ENCODE measurements around the gene CBLB.

Gene CBLB

DNA sequence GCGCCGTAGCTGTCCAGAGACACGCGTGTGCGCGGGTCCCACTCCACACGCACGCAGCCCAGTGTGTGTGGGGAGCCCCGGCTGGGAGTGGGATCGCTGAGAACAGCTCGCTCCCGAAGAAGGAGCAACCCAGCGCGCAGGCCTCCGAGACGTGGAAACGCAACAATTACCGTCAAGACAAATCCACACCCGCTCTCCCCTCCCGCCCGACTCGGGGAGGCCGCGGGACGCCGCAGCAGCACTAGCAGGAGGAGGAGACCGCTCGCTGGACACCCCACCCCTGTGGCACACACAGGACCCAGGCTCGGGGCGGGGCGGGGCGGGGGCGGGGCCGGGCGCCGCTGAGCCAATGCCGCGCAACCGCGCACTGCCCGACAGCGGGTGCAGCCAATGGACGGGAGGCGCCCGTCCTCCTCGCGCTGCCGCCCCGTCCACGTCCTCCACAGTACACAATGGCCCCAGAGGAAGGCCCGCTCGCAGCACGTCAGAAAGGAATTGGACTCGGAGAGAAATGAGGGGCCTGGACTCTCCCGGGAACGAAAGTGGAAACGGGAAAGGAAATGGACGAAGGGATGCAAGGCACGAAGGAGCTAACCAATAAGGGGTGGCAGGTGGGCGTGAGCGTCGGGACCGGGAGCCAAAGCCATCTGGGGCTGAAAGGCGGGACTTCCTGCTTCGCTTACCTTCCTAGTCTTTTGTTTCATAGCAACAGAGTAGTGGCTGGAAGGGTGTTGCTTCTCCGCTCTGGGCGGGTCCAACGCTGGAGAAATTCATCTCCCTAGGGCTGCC lies at the start of gene CBLB:
CBLB (minus strand) TSS at position 271 of the 789 bp plus-strand sequence. CDS start 1,435 bp downstream, outside the sequence.
- DNase-seq (ENCODE audit: low read depth): peak; percentile 70

DNA sequence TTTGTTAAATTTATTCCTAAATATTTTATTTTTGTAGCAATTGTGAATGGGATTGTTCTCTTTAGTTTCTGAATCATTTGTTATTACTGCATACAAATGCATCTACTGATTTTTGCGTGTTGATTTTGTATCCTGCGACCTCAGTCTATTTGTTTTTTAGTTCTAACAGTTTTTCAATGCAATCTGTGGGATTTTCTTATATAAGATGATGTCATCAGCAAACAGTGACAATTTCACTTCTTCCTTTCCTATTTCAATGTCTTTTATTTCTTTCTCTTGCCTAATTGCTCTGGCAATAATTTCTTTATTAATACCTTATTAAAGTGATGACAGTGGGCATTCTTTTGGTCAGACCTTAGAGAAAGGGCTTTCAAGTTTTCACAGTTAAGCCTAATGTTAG lies 48.0 kb upstream of the CBLB start:
- DNase-seq (ENCODE audit: low read depth): no peak

DNA sequence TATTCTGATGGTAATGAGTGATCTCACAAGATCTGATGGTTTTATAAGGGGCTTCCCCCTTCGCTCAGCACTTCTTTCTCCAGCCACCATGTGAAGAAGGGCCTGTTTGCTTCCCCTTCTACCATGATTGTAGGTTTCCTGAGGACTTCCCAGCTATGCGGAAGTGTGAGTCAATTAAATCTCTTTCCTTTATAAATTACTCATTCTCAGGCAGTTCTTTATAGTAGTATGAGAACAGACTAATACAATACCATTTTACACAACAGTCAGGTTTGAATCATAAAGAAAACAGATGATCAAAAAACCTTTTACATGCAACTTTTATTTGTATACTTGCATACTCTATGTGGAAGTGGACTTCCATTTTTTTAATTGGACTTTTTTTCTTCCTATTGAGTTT lies 46.7 kb upstream of the CBLB start:
- no peak for DNase-seq (ENCODE audit: low read depth)

DNA sequence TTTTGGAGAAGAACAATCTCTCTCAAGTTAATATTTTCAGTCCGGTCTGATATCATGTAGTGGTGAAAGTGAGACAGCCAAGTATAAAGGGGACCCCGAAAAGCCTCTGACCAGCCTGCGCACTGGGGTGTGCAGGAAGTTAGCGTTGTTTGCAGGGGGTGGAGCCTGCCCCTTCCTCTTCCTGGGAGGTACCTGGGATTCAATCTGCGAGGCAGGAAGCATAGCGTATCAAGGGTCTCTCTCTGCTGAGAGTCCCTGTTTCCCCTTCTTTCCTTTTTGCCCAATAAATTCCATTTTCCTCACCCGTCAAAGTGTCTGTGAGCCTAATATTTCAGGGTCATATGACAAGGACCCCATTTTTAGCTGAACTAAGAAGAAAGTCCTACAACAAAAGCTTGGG lies 44.8 kb upstream of the CBLB start:
- no peak for DNase-seq (ENCODE audit: low read depth)

DNA sequence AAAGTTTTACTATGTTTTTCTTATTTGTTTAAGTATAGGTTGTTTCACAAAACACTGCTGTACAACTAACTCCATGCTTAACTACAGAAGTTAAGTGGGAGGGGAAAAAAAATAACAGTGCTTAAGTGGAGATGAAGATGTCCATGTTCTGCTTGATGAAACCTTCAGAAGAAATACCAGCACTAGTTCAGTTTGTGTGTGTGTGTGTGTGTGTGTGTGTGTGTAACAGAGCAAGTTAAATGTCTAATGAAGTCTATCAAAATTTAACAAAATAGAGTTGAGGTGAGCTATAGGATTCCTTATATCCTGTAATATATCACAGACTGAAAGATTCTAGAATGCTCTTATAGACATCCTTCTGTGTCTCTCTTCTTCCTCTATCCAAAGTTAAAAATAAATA lies 44.1 kb upstream of the CBLB start:
- DNase-seq (ENCODE audit: low read depth): no peak

DNA sequence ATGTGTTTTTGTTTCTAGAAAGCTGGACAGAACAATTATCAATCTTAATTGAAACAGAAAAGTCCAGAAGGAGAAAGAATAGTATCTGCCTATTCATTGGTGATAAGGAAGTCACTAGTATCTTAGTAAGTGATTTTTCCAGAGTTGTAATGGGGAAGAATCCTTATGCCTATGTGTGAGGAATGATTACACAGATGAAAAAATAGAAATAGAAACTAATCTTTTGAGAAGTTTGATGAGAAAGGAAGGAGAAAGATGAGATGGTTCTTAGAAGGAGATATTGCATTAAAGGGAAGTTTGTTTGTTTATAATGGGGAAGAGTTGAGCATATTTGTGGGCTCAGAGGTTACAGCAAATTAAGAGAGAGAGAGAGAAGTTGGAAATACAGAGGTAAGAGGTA lies 42.7 kb upstream of the CBLB start:
- no peak for DNase-seq (ENCODE audit: low read depth)

DNA sequence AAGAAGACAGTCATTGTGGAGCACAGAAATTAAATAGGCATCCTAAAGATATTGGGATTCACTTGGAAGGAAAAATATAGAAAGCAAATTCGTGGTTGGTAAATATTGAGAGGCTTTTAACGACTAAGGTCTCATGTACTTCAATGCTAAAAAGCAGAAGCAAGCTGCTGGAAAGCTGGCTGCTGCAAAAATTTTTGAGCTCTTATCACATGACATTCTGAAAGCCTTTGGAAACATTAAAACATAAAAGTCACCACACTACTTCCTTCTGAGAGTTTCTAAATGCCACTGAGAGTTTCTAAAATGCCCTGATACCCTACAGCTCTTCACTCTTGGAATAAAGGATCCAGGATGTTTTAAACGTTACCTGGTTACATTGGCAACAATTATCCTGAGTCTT lies 39.0 kb upstream of the CBLB start:
- no peak for DNase-seq (ENCODE audit: low read depth)

DNA sequence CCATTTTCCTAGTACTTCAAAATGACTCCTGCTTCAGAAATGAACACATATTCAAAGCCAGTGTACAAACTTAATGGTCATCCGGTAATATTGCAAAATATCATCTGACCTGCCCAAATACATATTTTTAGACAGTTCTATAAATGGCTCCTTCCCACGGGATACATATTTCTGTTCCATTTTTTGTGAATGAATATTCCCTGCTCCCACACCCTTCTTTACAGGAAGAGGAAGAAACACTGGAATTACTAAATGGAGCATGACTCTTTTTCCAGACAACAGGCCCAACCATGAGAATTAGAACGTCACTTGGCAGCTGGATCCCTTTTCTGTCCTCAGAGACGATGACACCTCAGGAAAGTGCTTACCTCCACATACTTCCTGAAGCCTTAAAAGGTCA lies 38.0 kb upstream of the CBLB start:
- no peak for DNase-seq (ENCODE audit: low read depth)

DNA sequence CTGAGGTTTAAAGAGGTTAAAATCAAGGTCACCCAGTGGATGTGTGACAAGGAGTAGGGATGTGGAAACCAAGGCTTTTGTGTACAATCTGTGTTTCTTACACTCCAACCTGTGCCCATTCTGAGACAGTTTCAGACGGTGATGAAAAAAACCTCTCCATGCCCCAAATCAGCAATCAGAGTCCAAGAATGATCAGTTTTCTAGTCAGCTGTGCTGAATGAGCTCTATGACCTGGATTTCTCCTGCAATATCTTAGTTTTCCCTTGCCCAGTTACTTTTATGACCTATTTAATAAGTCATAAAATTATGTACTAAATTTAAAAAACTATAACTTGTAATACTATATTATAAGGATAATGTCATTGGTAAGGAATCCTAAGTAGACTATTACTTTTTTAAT lies 37.5 kb upstream of the CBLB start:
- DNase-seq (ENCODE audit: low read depth): no peak

DNA sequence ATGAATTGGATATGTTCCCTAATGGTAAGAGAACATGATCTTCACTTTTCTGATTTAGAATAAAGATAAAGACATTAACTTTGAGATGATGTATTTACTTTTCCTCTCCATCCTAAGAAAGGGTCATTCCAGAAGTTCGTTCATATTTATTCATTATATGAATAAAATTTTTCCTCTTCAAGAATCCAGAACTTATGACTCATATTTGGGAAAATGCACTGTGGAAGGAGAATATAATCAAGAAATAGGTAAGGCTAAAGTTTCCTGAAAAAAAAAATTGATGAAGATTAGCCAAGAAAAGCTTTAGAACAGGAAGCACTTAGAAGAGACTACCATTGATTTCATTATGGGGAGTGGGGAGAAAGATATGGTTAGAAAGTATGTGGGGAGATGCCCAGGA lies 36.5 kb upstream of the CBLB start:
- no peak for DNase-seq (ENCODE audit: low read depth)

DNA sequence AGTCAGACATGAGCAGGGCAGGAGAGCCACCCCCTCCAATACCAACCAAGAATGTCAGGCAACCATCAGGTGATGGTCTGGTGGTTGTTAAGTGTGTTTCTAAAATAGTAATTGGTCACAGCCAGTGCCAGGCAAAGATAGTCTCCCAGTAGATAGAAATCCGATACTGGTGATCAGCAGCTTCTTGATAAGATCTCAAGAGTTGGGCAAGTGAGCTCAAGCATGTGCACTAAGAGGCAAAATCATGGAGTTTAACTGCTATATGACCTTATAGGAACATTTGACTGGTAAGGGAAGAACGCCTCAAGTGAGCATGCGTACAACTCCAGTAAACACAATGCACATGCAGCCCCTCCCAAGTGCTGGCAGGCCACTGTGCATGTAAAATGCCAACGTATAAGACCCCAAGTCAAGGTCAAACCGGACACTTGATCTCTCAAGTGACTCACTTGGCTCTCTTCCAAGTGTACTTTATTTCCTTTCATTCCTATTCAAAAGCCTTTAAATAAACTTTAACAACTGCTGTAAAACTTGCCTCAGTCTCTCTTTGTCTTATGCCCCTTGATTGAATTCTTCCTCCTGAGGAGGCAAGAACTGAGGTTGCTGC lies 36.0 kb upstream of the CBLB start:
- DNase-seq (ENCODE audit: low read depth): no peak

DNA sequence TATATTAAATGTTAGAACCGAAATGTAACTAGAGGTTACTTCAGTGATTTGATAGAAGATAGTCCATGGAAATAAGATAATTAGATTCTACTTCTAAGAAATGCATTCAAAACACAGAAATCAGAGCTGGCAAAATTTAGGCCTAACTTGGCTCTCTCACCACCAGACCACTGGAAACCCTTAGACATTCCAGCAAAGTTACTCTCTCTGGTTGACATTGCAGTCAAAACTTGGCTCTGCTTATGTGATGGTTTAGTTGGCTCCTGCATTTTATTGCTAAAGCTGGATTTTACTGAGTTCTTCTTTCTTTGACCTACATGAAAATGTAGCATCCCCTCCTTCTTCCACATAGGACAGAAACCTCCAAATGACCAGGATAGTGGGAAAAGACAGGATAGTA lies 35.4 kb upstream of the CBLB start:
- no peak for DNase-seq (ENCODE audit: low read depth)

DNA sequence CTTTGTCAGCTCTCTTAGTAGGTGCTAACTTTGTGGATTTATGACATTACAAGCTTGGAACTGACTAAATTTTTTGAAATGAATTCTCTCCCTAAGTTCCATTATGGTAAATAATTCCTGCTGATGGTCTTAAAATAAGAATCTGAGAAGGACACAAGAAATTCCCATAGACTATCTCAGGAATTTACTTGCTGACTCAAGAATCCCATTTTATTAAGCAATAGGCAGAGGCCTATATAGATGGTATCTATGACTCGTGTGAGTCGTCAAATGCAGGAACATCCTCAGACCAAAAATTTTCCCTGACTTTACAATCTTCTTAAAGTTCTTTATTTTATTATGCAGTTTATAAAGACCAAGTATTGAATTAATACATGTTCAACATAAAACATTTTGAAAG lies 30.7 kb upstream of the CBLB start:
- no peak for DNase-seq (ENCODE audit: low read depth)

DNA sequence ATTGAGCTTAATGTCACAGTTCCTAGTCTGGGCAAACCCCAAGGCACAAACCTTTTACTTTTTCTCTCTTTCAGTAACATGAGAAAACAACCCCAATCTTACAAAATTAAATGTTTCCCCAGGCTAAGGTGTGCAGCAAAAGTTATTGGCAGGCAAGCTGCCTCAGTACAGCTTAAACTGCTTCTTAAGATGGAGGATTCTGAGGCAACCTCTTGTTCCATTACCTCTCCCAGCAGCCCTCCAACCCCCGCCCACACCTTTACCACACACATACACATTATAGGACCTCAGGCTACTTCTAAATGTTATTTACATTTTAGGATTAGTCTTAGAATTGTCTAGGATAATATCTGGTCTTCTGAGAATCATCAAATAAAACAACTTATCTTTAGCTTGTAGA lies 22.3 kb upstream of the CBLB start:
- no peak for DNase-seq (ENCODE audit: low read depth)

DNA sequence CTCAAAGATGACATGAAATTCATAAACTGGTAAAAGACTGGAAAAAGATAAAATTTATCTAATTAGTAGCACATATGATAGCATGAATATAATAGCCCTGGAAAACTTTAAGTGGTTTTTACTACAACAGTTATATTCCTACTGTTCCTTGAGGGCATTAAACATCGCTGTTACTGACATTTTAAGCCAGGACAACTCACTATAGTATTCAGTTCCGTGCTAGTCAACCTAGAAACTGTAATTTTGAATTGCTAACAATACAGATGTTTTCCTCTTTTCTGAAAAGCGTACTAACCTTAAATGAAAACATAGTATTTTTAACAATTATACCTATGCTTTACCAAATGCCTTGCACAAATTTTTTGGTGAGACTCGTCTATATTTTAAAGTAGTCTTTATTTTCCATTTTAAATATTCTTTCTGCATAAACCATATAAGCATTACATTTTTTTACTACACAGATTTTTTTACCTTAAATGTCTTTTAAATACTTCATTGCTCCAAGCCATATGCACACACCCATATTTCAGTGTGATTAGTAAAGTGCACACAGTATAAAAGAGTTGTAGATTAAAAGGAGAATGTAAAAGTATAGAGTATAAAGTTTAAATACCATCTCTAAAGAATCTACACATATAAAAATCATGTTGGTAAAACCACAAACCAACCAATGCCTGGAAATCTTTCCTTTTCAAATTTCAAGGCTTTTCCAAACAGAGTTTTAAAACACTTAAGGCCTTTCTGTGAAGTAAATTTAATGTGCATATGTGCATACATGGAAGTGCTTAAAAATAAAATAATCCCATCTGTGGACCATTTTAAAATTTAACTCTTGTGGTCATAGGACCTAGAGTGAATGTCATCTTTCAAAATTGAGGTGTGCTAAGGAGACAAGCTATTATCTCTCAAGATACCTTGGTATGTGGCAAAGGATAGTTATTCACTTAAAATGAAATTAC lies 20.1 kb upstream of the CBLB start:
- no peak for DNase-seq (ENCODE audit: low read depth)

DNA sequence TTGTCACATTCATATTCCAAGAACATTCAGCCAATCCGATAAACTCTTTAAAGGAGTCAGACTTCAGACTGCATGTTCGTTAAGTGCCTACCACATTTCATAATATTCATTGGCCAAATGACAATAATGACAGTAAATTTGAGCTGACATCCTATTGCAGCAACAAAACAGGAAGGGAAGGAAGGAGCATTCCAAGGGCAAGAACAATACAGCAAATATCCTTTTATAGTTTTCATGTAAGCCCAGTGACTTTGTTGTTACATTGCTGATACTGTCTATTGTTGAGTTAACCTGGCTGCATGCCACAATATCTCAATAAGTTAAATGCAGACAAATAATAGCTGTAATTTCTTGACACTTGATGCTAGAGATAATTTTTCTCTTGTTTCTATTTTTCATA lies 16.4 kb upstream of the CBLB start:
- DNase-seq (ENCODE audit: low read depth): no peak

DNA sequence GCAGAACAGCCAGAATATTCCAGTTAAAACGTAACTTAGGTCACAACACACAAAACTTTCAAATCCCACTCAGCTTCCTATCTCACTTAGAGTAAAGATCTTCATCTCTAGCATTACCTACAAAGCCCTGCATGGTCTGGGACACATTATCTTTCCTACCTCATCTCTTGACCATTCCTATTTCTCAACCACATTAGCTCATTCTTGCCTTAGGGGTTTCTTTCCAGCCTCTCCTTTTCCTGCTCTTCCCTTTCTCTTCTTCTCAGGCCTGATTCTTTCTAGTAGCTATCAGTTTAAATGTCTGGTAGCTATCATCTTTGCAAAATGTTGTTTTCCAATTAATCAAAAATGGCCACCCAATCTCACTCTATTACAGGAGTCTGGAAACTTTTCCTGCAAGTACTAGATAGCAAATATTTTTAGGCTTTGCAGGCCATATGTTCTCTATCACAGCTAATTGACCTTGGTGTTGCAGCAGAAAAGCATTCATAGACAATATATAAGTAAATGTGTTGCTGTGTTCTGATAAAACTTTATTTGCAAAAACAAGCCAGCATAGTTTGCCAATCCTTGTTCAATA lies 15.1 kb upstream of the CBLB start:
- no peak for DNase-seq (ENCODE audit: low read depth)

DNA sequence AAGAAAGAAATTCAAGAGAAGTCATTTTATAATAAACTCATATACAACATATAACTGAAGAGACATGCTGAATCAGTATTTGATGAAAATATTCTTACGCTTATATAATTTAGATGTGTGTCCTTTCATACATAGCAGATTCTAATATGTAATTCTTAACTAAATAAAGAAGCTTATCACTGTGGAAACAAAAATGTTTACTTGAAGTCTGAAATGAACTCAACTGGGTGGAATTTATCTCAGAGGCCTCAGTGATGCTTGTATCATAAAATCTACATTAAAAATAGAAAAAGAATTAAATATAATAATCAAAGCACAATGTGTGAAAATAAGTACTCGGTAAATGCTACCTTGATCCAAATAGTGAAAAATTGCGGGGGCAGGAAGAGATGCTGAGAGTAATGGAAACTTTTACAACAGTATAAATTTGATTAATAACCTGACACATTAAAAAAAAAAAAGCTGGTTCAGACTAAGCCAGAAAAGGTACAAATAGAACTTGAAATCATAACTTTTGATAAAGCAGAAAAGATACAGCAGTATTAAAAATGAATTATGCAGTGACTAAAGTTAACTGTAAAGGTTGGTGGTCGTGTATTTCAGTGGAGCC lies 12.0 kb upstream of the CBLB start:
- DNase-seq (ENCODE audit: low read depth): no peak

DNA sequence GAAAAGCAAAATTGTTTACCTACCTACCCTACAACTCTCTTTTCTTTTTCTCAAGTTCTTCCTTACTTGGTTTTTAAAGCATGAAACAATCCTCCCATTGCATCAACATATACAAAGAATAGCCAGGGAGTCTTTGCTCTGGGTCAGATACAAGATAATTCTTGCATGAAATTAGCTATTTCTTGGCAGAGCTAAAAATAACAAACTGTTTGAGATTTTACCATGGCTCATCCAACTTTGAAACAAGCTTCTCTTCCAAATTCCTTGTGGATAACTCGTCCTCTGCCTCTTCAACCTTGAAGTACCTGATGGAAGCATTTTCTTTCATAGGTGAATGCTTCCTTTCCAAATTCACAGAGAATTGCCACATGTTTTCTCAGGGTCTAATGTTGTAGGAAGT lies 9.2 kb upstream of the CBLB start:
- DNase-seq (ENCODE audit: low read depth): no peak

DNA sequence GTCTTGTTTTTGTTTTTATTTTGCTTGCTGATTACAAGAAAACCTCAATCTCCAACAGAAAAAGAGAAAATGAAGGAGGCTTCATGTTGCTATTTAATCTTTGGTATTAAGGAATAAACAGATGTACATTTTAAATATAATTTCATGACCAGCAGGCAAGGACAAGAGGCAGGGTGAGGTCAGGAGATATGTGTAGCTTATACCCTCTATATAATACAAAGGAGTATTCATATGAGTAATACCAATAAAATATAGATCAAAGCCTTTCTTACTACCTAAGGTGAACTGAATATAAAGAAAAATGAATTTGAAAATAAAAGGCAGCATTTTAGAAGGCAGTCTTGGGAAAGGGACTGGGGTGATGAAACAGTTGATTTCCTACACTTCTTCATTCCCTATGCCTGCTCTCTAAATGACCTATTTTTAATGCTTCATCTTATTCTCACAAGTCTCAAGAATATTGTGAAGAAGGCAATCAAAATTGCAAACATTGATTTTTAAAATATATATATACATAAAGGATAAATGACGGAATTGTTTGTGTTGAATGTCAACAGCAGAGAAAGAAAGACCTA lies 8.6 kb upstream of the CBLB start:
- DNase-seq (ENCODE audit: low read depth): no peak

DNA sequence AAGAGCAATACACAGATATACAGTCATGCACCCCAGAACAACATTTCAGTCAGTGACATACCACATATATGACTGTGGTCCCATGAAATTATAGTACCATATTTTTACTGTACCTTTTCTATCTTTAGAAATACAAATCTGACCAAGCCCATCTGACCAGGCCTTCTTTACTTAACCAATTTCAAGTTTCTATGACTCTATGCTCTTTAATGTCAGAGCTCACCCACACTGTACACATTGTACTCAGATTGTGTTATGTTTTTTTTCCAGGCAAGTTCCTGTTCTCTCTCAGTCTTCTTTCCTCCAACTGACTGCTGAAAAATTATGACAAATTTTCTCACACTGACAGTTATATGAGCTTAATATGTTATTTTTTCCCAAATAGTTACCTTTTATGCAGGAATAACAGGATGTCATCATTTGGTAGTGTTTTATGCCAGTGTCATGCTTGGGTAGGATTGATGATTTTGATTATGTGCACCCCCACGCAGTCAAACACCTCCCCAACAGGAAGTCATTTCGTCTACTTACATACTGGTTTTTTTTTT lies 8.0 kb upstream of the CBLB start:
- no peak for DNase-seq (ENCODE audit: low read depth)

All from activated gamma-delta T cell treated with anti-CD3 and anti-CD28 coated beads, Interleukin-2, amount 50 U/mL, for 16 hours (primary cell).